Liver (tissue), 3 donors: ENCODE results near the gene HVCN1.

Experiments
- EGR1 ChIP-seq, 2 donors: IDR thresholded peaks; 2 replicates each; pipeline ENCODE4 v1.6.1; 2016 to 2018; ENCODE audit warnings: antibody characterized with exemption in 2 of 2, low read depth in 2 of 2
- JUND ChIP-seq, 2 donors: IDR thresholded peaks; 2 replicates each; pipeline ENCODE4 v1.6.1; 2016; ENCODE audit warnings: antibody characterized with exemption in 2 of 2
- MAX ChIP-seq: IDR thresholded peaks from 2 replicates; pipeline ENCODE4 v1.6.1; 2016; ENCODE audit warnings: antibody characterized with exemption
- RAD21 ChIP-seq, 2 donors: IDR thresholded peaks; 2 replicates each; pipeline ENCODE4 v1.6.1; 2016; ENCODE audit warnings: antibody characterized with exemption in 2 of 2, mild to moderate bottlenecking in 2 of 2
- SP1 ChIP-seq: IDR thresholded peaks from 2 replicates; pipeline ENCODE4 v1.6.1; 2018; ENCODE audit warnings: antibody characterized with exemption, mild to moderate bottlenecking
- TF ChIP-seq, protein P1 (sequence below): fragments of 150-350 bp; IDR thresholded peaks from 2 replicates; pipeline ENCODE4 v1.5.1; 2017; ENCODE audit warnings: improper control_type of control experiment, low read depth, low read length; ENCODE audit not compliant: missing input control
- donor health status: healthy.
- donor health status: healthy.

DNA sequence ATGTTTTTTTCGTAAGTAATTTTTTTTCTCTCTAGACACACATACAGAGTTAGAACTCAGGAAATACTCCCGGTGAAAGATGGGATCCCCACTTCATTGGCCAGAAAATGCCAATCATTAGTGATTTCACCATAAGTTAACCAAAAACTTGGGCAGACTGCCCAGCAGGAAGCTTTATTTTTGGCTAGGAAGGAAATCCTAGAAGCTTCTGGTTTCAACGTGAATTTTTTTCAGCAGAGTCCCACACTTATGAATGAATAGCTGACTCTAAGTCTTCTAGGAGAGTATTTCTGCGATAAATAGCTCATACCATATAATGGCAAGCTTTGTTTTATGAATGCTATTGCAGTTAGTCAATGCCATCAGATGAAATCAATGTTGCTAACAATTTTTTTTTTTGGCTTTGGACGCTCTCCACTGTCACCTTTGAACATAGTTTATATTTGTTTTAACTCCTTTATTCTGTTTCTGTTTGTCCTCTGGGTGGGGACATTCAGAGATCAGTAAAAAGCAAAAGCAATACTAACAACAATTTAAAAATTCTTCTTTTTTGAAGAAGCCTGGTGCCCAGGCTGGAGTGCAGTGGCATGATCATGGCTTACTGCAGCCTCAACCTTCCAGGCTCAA lies 44.3 kb upstream of the HVCN1 start:
- TF ChIP-seq RAD21 (IDR thresholded peaks at IDR 0.05) (no peak), SP1 (peak; percentile 26), MAX (peak; percentile 15), JUND (IDR thresholded peaks at IDR 0.05) (no peak), EGR1 (IDR thresholded peaks at IDR 0.05; ENCODE audit: low read depth in 2 of 2) (peak in 1 of 2 donors; percentile 42)
- TF ChIP-seq, protein P1, sequence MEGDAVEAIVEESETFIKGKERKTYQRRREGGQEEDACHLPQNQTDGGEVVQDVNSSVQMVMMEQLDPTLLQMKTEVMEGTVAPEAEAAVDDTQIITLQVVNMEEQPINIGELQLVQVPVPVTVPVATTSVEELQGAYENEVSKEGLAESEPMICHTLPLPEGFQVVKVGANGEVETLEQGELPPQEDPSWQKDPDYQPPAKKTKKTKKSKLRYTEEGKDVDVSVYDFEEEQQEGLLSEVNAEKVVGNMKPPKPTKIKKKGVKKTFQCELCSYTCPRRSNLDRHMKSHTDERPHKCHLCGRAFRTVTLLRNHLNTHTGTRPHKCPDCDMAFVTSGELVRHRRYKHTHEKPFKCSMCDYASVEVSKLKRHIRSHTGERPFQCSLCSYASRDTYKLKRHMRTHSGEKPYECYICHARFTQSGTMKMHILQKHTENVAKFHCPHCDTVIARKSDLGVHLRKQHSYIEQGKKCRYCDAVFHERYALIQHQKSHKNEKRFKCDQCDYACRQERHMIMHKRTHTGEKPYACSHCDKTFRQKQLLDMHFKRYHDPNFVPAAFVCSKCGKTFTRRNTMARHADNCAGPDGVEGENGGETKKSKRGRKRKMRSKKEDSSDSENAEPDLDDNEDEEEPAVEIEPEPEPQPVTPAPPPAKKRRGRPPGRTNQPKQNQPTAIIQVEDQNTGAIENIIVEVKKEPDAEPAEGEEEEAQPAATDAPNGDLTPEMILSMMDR, result no peak
